Limb (tissue), 2 donors: Measurements from ENCODE around the gene FAM53A.

Experiments used
- DNase-seq, 2 donors: peaks; one replicate each; pipeline ENCODE4 v3.0.0-alpha.2; 2016; ENCODE audit errors: extremely low spot score in 2 of 2

Gene FAM53A

GRCh38 chr4:1660948-1661677 lies 23.0 kb downstream of the FAM53A start:
- DNase-seq = no peak

GRCh38 chr4:1659104-1660043 lies 24.7 kb downstream of the FAM53A start:
- no peak for DNase-seq

GRCh38 chr4:1658581-1658980 lies 25.5 kb downstream of the FAM53A start:
- no peak for DNase-seq

- no peak for DNase-seq
Measured at GRCh38 chr4:1658146-1658545, 26.0 kb downstream of the FAM53A start.

GRCh38 chr4:1656986-1657385 lies 27.1 kb downstream of the FAM53A start:
- no peak for DNase-seq

- DNase-seq = no peak
Measured at GRCh38 chr4:1656132-1656531, 28.0 kb downstream of the FAM53A start.

- DNase-seq = no peak
Measured at GRCh38 chr4:1655676-1656075, 28.4 kb downstream of the FAM53A start.

- DNase-seq = no peak
Measured at GRCh38 chr4:1655081-1655480, 29.0 kb downstream of the FAM53A start.

GRCh38 chr4:1654216-1654955 lies 29.7 kb downstream of the FAM53A start:
- DNase-seq = no peak

GRCh38 chr4:1653776-1654175 lies 30.3 kb downstream of the FAM53A start:
- DNase-seq = no peak

- no peak for DNase-seq
Measured at GRCh38 chr4:1652088-1652487, 32.0 kb downstream of the FAM53A start.

GRCh38 chr4:1651609-1652008 lies 32.5 kb downstream of the FAM53A start:
- no peak for DNase-seq

GRCh38 chr4:1648962-1649361 lies 35.2 kb downstream of the FAM53A start:
- DNase-seq = no peak

GRCh38 chr4:1647432-1647831 lies 36.7 kb downstream of the FAM53A start:
- DNase-seq = no peak

- peak in 1 of 2 donors; percentile 51 for DNase-seq
Measured at GRCh38 chr4:1646690-1647089, 37.4 kb downstream of the FAM53A start.

GRCh38 chr4:1644891-1645657 lies 39.0 kb downstream of the FAM53A start:
- peak in 1 of 2 donors; percentile 21 for DNase-seq

- no peak for DNase-seq
Measured at GRCh38 chr4:1643971-1644735, 40.0 kb downstream of the FAM53A start.

GRCh38 chr4:1642196-1642951 lies 41.7 kb downstream of the FAM53A start:
- DNase-seq = no peak

- DNase-seq = no peak
Measured at GRCh38 chr4:1641671-1642070, 42.4 kb downstream of the FAM53A start.
